ENCODE data around the gene CDPF1.
"Not testable (repeated sequence)": the region's sequence is repeated elsewhere in the genome, so short reads cannot be mapped to it uniquely, and the experiment has no call there.

The CDPF1 gene

GRCh38 chr22:46281866-46282678 lies 32.0 kb upstream of the CDPF1 start:
- DNase-seq (ENCODE audit: low read depth, low spot score): no peak

DNA sequence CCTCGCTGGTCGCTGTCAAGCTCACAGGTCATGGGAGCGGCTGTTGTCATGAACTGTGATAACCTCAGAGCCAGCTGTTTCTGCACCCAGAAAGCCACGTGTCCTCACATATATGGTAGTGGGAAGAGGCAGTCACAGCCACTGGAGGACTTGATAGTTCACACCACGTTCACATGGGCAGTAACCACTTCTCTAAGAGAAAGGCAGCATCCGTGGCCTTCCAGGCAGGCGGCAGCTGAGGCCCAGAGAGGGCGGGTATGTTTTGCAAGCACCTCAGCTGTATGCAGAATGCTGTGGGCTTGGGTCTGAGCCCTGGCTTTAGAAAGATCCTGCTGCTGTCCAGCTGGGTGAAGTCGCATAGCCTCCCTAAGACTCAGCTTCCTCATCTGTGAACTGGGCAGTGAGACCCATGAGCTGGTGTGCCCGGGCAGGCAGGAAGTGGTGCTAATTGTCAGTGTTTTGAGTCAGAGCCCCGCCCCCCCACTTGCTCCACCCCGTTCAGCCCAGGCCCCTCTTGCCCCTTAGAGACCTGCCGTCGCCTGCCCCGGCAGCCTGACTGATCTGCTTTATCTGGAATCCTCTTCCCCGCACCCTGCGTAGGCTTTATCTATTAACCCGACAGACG lies 31.0 kb upstream of the CDPF1 start:
- no peak for DNase-seq (ENCODE audit: low read depth, low spot score)

DNA sequence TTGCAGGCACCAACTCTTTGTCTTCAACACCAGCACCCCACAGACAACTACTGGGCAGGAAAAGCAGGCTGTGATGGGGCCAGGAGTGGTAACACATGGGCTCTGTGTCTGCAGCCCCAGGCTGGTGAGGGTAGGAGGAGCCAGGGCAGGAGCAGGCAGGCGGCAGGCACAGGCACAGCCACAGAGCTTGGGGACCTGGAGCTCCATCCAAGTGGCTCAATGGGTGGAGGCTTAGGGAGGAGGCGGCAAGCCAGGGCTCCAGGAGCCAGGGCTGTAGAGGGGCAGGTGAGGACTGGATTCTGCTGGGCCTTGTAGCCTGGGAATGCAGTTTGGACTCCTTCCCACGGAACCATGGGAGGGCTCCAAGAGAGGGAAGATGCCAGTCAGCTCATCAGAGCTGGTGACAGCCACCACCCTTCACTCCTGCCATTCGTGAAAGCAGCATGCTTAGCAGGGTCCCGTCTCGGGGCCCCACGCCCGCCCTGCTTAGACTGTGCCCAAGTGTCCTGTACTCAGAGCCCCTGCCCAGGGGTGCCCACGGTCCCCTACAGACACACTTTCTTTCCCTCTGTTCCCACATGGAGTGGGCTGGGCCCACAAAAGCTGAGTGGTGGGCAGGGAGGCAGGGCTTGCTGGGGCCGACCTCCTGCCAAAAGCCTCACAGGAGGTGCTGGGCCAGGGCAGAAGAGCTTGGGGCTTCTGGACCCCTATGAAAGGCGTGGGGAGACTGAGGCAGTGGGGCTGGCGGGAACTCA lies 30.1 kb upstream of the CDPF1 start:
- no peak for DNase-seq (ENCODE audit: low read depth, low spot score)

GRCh38 chr22:46278656-46279645 lies 28.9 kb upstream of the CDPF1 start:
- DNase-seq (ENCODE audit: low read depth, low spot score): no peak

- no peak for DNase-seq (ENCODE audit: low read depth, low spot score)
Measured at GRCh38 chr22:46276563-46276962, 26.5 kb upstream of the CDPF1 start.

GRCh38 chr22:46275455-46276122 lies 25.5 kb upstream of the CDPF1 start:
- no peak for DNase-seq (ENCODE audit: low read depth, low spot score)

DNA sequence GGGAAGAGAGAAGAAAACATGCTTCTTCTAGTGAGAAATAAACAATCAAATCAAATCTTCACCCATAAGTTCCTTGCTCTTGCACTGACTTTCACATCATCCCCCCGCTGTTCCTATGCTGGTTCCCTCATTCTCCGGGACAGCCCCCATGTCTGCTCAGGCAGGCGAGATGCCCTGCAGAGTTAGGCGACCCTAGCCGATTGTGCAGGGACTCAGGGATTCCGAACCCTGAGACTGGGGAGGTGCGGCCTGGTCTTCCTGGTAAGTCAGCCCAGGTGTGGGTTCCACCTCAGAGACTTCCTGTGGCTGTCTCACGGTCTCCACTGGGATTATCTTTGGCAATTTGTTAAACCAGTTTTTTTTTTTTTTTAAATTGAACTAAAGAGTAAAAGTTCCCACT lies 24.3 kb upstream of the CDPF1 start:
- DNase-seq (ENCODE audit: low read depth, low spot score): no peak

DNA sequence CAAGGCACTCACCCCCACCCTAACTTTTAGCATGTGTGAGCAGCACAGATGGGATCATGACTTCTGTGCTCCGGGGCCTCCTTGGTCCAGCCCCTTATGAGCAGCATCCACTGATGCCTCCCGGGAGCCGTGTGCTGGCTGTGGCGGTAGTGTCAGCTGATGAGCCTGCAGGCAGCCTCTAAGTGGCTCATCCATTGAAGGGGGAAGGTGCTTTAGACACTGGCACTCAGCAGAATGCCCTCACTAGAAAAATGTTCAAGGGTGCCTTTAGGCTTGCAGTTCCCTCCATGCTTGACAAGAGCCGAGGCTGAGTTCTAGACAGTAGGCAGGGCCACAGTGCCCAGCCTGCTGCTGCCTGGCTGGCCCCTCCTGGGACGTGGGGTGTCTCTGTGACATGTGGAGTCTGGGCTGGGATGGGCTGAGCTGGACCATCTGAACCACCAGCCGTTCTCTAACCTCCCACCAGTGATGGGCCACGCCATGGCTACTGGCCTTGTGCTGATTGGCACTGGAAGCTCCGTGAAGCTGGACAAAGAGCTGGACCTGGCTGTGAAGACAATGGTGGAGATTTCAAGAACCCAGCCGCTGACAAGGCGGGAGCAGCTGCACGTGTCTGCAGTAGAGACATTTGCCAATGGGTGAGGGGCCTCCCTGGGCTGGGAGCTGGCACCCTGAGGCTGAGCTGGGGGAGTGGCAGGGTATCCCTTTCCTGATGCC lies 23.5 kb upstream of the CDPF1 start:
- no peak for DNase-seq (ENCODE audit: low read depth, low spot score)

GRCh38 chr22:46272762-46273431 lies 22.8 kb upstream of the CDPF1 start:
- no peak for DNase-seq (ENCODE audit: low read depth, low spot score)

GRCh38 chr22:46272196-46272595 lies 22.1 kb upstream of the CDPF1 start:
- DNase-seq (ENCODE audit: low read depth, low spot score): no peak

DNA sequence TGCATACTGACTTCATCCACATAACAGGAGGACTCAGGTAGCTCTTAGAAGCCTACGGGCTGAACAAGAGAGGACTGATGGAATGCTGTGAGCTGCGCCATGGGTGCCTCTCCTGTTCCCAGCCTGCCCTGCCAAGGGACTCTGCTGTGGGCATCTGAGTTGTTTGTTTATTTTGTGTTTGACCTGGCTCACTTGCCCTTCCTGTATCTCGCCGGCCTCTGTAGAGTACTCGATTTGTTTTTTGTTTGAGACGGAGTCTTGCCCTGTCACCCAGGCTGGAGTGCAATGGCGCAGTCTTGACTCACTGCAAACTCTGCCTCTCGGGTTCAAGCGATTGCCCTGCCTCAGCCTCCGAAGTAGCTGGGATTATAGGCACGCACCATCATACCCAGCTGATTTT lies 19.5 kb upstream of the CDPF1 start:
- DNase-seq (ENCODE audit: low read depth, low spot score): no peak

GRCh38 chr22:46267431-46268279 lies 17.6 kb upstream of the CDPF1 start, which contains the start of gene TTC38:
TTC38 (plus strand) TSS chr22:46268008; CDS start chr22:46268040, 32 bp downstream.
- DNase-seq (ENCODE audit: low read depth, low spot score): no peak

GRCh38 chr22:46265627-46266026 lies 15.5 kb upstream of the CDPF1 start:
- DNase-seq (ENCODE audit: low read depth, low spot score): not testable (repeated sequence)

- DNase-seq (ENCODE audit: low read depth, low spot score): not testable (repeated sequence)
Measured at GRCh38 chr22:46264520-46264919, 14.4 kb upstream of the CDPF1 start.

DNA sequence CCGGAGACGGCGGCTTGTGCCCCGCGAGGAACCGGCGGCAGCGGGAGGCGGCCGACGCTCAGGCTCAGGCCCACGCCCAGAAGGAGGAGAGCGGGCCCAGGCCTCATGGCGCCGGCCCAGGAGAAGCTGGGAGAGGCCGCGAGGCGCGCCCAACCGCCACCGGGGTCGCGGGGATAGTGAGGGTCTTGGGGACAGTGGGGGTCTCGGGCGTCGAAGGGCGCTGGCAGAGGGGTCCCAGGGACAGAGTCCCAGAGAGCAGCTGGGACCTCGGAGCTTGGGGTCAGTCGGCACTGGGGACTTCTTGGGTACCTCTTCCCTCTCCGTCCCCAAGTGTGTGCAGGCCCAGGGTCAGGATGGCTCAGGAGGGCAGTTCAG lies 13.1 kb upstream of the CDPF1 start, which contains the start of gene PKDREJ:
Gene PKDREJ (minus strand): TSS at position 128 of the 375 bp plus-strand sequence. CDS start 21 bp downstream, at position 107.
- no peak for DNase-seq (ENCODE audit: low read depth, low spot score)

DNA sequence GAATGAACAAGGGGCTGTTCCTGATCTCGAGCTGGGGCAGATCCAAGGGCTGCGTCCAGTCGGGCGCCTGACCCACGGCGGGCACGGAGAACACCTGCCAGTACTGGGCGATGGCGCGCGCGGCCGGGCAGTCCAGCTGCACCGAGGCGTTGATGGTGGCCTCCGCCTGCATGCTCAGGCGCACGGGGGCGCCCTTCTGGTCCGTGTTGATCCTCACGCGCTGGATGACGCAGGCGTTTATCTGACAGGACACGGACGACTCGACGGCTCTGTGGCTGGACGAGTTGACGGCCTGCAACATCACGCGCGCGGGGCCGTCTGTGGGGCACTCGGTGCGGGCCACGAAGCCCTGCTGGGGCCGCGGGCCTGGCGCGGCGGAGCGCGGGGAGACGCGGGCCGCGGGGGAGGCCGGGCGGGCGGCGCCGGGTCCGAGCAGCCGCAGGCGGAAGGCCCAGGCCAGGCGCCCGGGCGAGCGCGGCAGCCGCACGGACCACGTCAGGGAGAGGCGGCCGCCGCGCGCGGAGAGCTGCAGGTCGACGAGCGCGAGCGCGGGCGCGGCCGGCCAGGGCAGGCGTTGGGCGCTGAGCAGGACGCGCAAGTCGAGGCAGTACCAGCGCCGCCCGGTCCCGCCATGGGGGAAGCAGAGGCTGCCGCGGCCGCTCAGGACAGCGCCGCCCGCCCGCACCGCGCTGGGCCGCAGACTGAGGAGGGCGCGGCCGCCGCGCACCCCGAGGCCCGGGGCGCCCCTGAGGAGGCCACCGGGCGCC lies 12.5 kb upstream of the CDPF1 start:
- DNase-seq (ENCODE audit: low read depth, low spot score): no peak

DNA sequence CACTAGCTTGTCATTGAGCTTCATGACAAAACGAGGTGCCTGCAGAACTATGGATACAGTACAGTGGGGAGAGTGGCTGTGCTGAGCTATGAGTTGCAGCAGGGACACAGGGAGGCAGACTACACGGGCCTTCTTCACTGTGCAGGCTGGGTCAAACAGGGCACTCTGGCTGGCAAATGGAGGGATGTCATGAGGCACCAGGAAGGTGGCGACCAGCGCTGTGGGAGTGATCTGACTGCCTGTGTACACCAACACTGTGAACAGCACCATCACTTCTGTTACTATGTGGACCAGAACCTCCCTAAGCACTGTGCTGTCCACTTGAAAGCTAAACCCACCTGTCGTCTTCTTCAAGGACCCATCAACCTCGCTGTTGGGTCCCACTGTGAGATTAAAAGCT lies 9.9 kb upstream of the CDPF1 start:
- no peak for DNase-seq (ENCODE audit: low read depth, low spot score)

DNA sequence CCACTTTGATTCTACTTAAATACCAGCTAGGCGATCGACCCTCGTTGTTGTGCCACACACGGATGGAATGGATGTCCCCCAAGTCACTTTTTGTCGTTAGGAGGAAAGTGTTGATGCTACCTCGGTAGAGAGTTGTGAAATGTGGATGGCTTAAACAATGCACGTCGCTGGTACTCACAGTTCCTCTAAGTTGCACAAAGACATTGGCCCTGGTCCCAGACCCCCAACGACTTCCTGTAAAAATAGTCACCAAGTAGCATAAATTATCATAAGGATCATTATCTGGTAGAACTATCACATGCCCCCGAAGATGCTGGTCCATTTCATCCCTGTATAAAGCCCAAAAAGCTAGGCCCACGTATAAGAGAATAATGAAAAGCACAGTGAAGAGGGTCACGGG lies 9.3 kb upstream of the CDPF1 start:
- DNase-seq (ENCODE audit: low read depth, low spot score): no peak

All from smooth muscle cell of the brain vasculature (primary cell).